Naive thymus-derived CD4-positive, alpha-beta T cell (primary cell): ENCODE data around the gene CDK5RAP2. TPM values are rescaled to one million over a fixed set of nuclear protein-coding genes. Genes with fewer than 3 reads are reported as not detected.
"Not testable (repeated sequence)": the region's sequence is repeated elsewhere in the genome, so short reads cannot be mapped to it uniquely, and the experiment has no call there.

Source experiments
- ATAC-seq: fragments of 150-1000 bp; cut with Tn5 transposase; 2 replicates; pipeline ENCODE4 v1.10.0; 2021; ENCODE audit warnings: mild to moderate bottlenecking, moderate library complexity
- CTCF ChIA-PET: fragments of 350-600 bp; sonication (Branson Sonifier 250); formaldehyde crosslinking; loops from one replicate; lab custom pipeline; 2021; ENCODE audit warnings: antibody characterized with exemption; lab: Charles Lee
- POLR2A ChIA-PET: fragments of 350-600 bp; sonication (Branson Sonifier 250); formaldehyde crosslinking; loops from one replicate; lab custom pipeline; 2021; ENCODE audit warnings: antibody characterized with exemption, inconsistent platforms; lab: Charles Lee
- DNase-seq, 9 donors: peaks; one replicate each; pipeline versions ENCODE4 v3.0.0 to v3.0.0-alpha.2; 2020 to 2022; ENCODE audit warnings: mixed read lengths in 1 of 9
- H3K27ac ChIP-seq: one replicate; pipeline ENCODE4 v1.7.0; 2013; ENCODE audit warnings: mild to moderate bottlenecking, low read depth, low read length, moderate library complexity
- H3K27me3 ChIP-seq, 2 donors: one replicate each; pipeline ENCODE4 v1.7.0; 2013; ENCODE audit warnings: low read length in 2 of 2, mild to moderate bottlenecking in 2 of 2, moderate library complexity in 2 of 2; ENCODE audit not compliant: control insufficient read depth in 2 of 2, insufficient read depth in 2 of 2
- H3K36me3 ChIP-seq, 3 experiments: 1 replicate in 2 of 3; 2 replicates in 1 of 3; pipeline ENCODE4 v1.7.0; 2013; ENCODE audit warnings: low read length in 3 of 3, mild to moderate bottlenecking in 3 of 3, moderate library complexity in 1 of 3; ENCODE audit not compliant: insufficient read depth in 3 of 3, control insufficient read depth in 2 of 3
- H3K4me1 ChIP-seq, 2 donors: one replicate each; pipeline ENCODE4 v1.7.0; 2013; ENCODE audit warnings: low read length in 2 of 2, mild to moderate bottlenecking in 2 of 2, moderate library complexity in 1 of 2; ENCODE audit not compliant: control insufficient read depth in 2 of 2, insufficient read depth in 2 of 2
- H3K4me3 ChIP-seq: 2 replicates; pipeline ENCODE4 v1.7.0; 2013; ENCODE audit warnings: mild to moderate bottlenecking, low read length
- H3K9me3 ChIP-seq, 3 experiments: 1 replicate in 2 of 3; 2 replicates in 1 of 3; pipeline ENCODE4 v1.7.0; 2013; ENCODE audit warnings: low read length in 3 of 3; ENCODE audit not compliant: control insufficient read depth in 2 of 3
- H3K27ac Mint-ChIP-seq, 9 donors: one replicate each; pipeline ENCODE4 v1.8.0; 2020 to 2022; ENCODE audit warnings: mixed read lengths in 9 of 9, mild to moderate bottlenecking in 8 of 9, moderate library complexity in 5 of 9, inconsistent platforms in 2 of 9
- H3K27me3 Mint-ChIP-seq, 5 donors: one replicate each; pipeline ENCODE4 v1.8.0; 2021 to 2022; ENCODE audit warnings: mixed read lengths in 5 of 5, mild to moderate bottlenecking in 1 of 5
- H3K36me3 Mint-ChIP-seq, 5 donors: one replicate each; pipeline ENCODE4 v1.8.0; 2020 to 2022; ENCODE audit warnings: mixed read lengths in 5 of 5, mild to moderate bottlenecking in 3 of 5, inconsistent platforms in 1 of 5
- H3K4me1 Mint-ChIP-seq, 7 donors: one replicate each; pipeline ENCODE4 v1.8.0; 2020 to 2022; ENCODE audit warnings: mixed read lengths in 7 of 7, mild to moderate bottlenecking in 3 of 7, inconsistent platforms in 1 of 7
- H3K4me3 Mint-ChIP-seq, 10 donors: one replicate each; pipeline ENCODE4 v1.8.0; 2020 to 2022; ENCODE audit warnings: mild to moderate bottlenecking in 10 of 10, mixed read lengths in 10 of 10, moderate library complexity in 6 of 10, inconsistent platforms in 2 of 10
- H3K9me3 Mint-ChIP-seq, 11 donors: one replicate each; pipeline ENCODE4 v1.8.0; 2020 to 2022; ENCODE audit warnings: mixed read lengths in 11 of 11, mild to moderate bottlenecking in 4 of 11, inconsistent platforms in 1 of 11, moderate library complexity in 1 of 11
- intact Hi-C, 2 donors: fragments of 100-400 bp; cut with micrococcal nuclease; formaldehyde crosslinking; loops; one replicate each; pipeline ENCODE4 v1.15.1; 2023
- polyA plus RNA-seq, 2 donors: library from polyadenylated mRNA; unstranded; fragments of 300-500 nt; fragmentation: Illumina TruSeq; gene quantifications; one replicate each; pipeline ENCODE4 v1.2.3, GENCODE V29; 2021
- total RNA-seq, 6 experiments: library from RNA in 5 of 6; stranded (reverse) in 5 of 6; gene quantifications; 1 replicate in 5 of 6; 2 replicates in 1 of 6; pipeline ENCODE4 v1.2.3 and lab custom pipeline; 2021 to 2026

The CDK5RAP2 gene
- total and polyA plus RNA-seq, 7 experiments from 2014 or later: 23.7 to 98.1 (median 66.7) TPM

DNA sequence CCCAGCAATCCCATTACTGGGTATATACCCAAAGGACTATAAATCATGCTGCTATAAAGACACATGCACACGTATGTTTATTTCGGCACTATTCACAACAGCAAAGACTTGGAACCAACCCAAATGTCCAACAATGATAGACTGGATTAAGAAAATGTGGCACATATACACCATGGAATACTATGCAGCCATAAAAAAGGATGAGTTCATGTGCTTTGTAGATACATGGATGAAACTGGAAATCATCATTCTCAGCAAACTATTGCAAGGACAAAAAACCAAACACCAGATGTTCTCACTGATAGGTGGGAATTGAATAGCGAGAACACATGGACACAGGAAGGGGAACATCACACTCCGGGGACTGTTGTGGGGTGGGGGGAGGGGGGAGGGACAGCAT lies 64.0 kb downstream of the CDK5RAP2 start:
- H3K4me3 ChIP-seq, CTCF ChIA-PET, POLR2A ChIA-PET, ATAC-seq, intact Hi-C loops, H3K9me3 ChIP-seq, H3K9me3 Mint-ChIP-seq, DNase-seq, H3K27me3 Mint-ChIP-seq, H3K27ac ChIP-seq, H3K4me1 Mint-ChIP-seq, H3K4me1 ChIP-seq, H3K27me3 ChIP-seq, H3K27ac Mint-ChIP-seq: not testable (repeated sequence)
- H3K36me3 Mint-ChIP-seq: peaks cover 37 to 83% (median 74%) of the 10 kb centered on the region in 5 donors
- peak overlapping the region in 1 of 10 donors; percentile 32 for H3K4me3 Mint-ChIP-seq
- peaks cover 7 to 72% (median 13%) of the 10 kb centered on the region in 3 experiments for H3K36me3 ChIP-seq

- H3K4me1 Mint-ChIP-seq, H3K9me3 ChIP-seq, DNase-seq, H3K4me1 ChIP-seq, CTCF ChIA-PET, ATAC-seq, H3K27ac ChIP-seq, H3K4me3 Mint-ChIP-seq, H3K27me3 Mint-ChIP-seq, H3K27me3 ChIP-seq, H3K9me3 Mint-ChIP-seq, H3K27ac Mint-ChIP-seq, intact Hi-C loops, H3K4me3 ChIP-seq, POLR2A ChIA-PET: not testable (repeated sequence)
- H3K36me3 ChIP-seq: peaks cover 9 to 77% (median 13%) of the 10 kb centered on the region in 3 experiments
- H3K36me3 Mint-ChIP-seq: peaks cover 35 to 85% (median 74%) of the 10 kb centered on the region in 5 donors
Observed at GRCh38 chr9:120515481-120515880, 64.5 kb downstream of the CDK5RAP2 start.

DNA sequence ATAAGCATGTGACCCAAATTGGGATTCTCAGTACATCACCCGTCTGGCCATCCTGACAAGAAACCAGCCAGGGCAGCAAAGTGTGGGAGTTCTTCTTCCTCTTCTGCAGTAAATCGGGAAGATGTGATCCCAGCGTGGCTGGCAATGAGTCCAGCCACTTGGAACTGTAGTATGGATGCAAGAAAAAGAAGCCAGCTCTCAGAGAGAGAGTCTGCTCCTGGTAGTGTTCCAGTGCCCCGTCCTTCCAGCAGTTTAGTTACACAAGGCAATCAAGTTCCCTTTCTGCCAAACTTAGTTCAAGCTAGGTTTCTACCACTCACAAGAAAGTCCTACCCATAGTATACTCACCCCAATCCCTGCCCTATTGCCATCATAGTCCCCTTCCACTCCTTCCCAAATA lies 65.6 kb downstream of the CDK5RAP2 start:
- H3K36me3 Mint-ChIP-seq: peaks cover 31 to 91% (median 80%) of the 10 kb centered on the region in 5 donors
- peaks cover 0 to 4% (median 0%) of the 10 kb centered on the region in 7 donors for H3K4me1 Mint-ChIP-seq
- ChIA-PET POLR2A (no interaction called here), CTCF (no interaction called here)
- ATAC-seq: no peak
- Histone ChIP-seq H3K9me3 (no peaks in the 10 kb centered on the region), H3K4me1 (no peaks in the 10 kb centered on the region), H3K27me3 (no peaks in the 10 kb centered on the region), H3K36me3 (peaks cover 9 to 83% (median 13%) of the 10 kb centered on the region in 3 experiments), H3K4me3 (no peak overlapping the region), H3K27ac (no peak overlapping the region)
- no peak for DNase-seq
- H3K27ac Mint-ChIP-seq: no peak overlapping the region
- H3K27me3 Mint-ChIP-seq: no peaks in the 10 kb centered on the region
- no peak overlapping the region for H3K4me3 Mint-ChIP-seq
- peaks cover 0 to 8% (median 0%) of the 10 kb centered on the region in 11 donors for H3K9me3 Mint-ChIP-seq
- intact Hi-C loops: no loop called here

DNA sequence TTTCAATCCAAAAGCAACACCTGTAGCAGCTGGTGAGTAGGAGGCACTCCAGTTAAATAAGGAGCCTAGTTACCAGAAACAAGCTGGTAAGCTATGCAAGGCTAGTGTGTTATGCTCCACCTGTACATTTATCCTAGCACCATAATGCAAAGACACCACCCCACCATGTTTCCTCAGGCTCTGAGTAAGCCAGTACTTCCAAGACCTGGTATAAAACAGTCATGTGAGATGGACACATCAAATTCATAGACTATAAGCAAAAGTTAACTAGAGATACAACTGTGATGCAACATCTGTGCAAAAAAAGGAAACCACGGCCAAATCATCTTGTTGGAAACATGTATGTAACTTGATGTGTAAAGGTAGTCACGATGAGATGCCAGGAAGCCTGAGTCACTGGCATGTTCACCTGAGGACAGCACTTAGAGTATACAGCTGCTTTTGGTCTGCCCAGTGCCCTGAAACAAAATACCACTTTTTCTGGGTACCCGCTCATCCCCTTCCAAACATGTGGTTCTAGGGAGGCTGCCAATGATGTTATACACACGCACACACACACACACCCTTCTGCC lies 66.1 kb downstream of the CDK5RAP2 start:
- ATAC-seq: no peak
- H3K4me3 Mint-ChIP-seq: no peak overlapping the region
- Histone ChIP-seq H3K27me3 (no peaks in the 10 kb centered on the region), H3K9me3 (no peaks in the 10 kb centered on the region), H3K36me3 (peaks cover 9 to 86% (median 13%) of the 10 kb centered on the region in 3 experiments), H3K4me3 (no peak overlapping the region), H3K4me1 (no peaks in the 10 kb centered on the region), H3K27ac (no peak overlapping the region)
- H3K9me3 Mint-ChIP-seq: peaks cover 0 to 8% (median 0%) of the 10 kb centered on the region in 11 donors
- no peak for DNase-seq
- CTCF ChIA-PET: no interaction called here
- intact Hi-C loops: no loop called here
- peaks cover 0 to 6% (median 0%) of the 10 kb centered on the region in 7 donors for H3K4me1 Mint-ChIP-seq
- peak overlapping the region in 1 of 9 donors; percentile 26 for H3K27ac Mint-ChIP-seq
- POLR2A ChIA-PET: no interaction called here
- no peaks in the 10 kb centered on the region for H3K27me3 Mint-ChIP-seq
- peaks cover 34 to 94% (median 84%) of the 10 kb centered on the region in 5 donors for H3K36me3 Mint-ChIP-seq

DNA sequence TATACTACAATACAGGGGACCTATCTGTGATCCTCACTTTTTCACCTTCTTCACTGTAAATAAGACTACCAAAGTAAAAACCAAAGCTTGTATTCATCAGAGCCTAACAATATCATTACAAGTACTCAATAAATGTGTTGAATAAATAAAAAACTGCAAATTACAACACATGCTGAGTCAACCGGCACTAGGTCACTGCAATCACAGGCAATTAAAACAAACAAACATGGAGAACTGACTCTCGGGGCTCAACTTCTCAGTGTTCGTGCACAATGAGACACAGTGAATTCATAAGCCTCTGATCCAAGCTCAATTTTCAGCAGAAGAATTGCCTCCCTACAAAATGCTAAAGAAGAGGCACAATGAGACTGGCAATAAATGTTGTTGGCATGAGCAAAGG lies 69.2 kb downstream of the CDK5RAP2 start:
- peaks cover 0 to 6% (median 0%) of the 10 kb centered on the region in 7 donors for H3K4me1 Mint-ChIP-seq
- CTCF ChIA-PET: no interaction called here
- H3K27ac Mint-ChIP-seq: no peak overlapping the region
- no peak overlapping the region for H3K4me3 ChIP-seq
- DNase-seq (no peak), ATAC-seq (no peak)
- no peak overlapping the region for H3K27ac ChIP-seq
- no peak overlapping the region for H3K4me3 Mint-ChIP-seq
- H3K36me3 ChIP-seq: peaks cover 0 to 68% (median 9%) of the 10 kb centered on the region in 3 experiments
- H3K36me3 Mint-ChIP-seq: peaks cover 38 to 93% (median 85%) of the 10 kb centered on the region in 5 donors
- H3K9me3 ChIP-seq: no peaks in the 10 kb centered on the region
- POLR2A ChIA-PET: no interaction called here
- peaks cover 0 to 19% (median 2%) of the 10 kb centered on the region in 11 donors for H3K9me3 Mint-ChIP-seq
- no peaks in the 10 kb centered on the region for H3K27me3 ChIP-seq
- intact Hi-C loops: no loop called here
- H3K27me3 Mint-ChIP-seq: no peaks in the 10 kb centered on the region
- H3K4me1 ChIP-seq: no peaks in the 10 kb centered on the region

DNA sequence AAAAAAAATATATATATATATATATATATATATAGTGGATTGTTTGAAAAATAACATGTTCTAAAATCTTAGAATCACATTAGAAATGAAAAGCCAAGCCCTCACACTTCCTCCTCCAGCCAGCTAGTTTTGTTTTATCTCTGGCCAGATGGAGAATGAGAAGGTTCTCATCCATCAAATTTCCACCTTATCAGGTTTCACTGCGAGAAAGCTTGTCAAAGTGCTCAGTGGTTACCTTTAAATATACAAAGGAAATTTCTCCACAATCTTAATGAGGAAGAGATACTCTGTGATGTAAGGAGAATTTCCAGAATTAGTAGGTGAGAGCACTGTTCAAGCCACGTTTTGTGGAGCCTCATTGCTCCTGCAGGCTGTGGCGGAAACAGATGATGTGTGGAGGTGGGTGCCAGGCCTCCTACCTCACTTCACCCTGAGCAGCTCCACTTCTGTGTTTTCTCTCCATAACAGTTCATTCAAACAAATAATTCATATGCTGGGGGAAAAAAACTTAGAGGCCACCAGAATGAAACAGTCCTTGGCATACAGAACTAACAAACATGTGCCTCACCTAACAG lies 71.9 kb downstream of the CDK5RAP2 start:
- CTCF ChIA-PET: no interaction called here
- POLR2A ChIA-PET: no interaction called here
- peaks cover 0 to 20% (median 2%) of the 10 kb centered on the region in 11 donors for H3K9me3 Mint-ChIP-seq
- Histone ChIP-seq H3K36me3 (peaks cover 0 to 66% (median 6%) of the 10 kb centered on the region in 3 experiments), H3K27me3 (no peaks in the 10 kb centered on the region), H3K4me3 (no peak overlapping the region), H3K4me1 (no peaks in the 10 kb centered on the region), H3K27ac (no peak overlapping the region), H3K9me3 (no peaks in the 10 kb centered on the region)
- ATAC-seq (no peak), DNase-seq (no peak)
- H3K27me3 Mint-ChIP-seq: no peaks in the 10 kb centered on the region
- no peak overlapping the region for H3K4me3 Mint-ChIP-seq
- no peak overlapping the region for H3K27ac Mint-ChIP-seq
- intact Hi-C loops: no loop called here
- H3K36me3 Mint-ChIP-seq: peaks cover 25 to 91% (median 83%) of the 10 kb centered on the region in 5 donors
- peaks cover 0 to 8% (median 4%) of the 10 kb centered on the region in 7 donors for H3K4me1 Mint-ChIP-seq
